Large intestine (tissue), 3 donors: ENCODE results near the gene TRAPPC2. TPM values are rescaled to one million over a fixed set of nuclear protein-coding genes. Genes with fewer than 3 reads are reported as not detected.
A peak's percentile ranks its signal among the peaks of the same experiment; 100 is the strongest.

Experiments used
- DNase-seq, 2 donors: peaks; one replicate each; pipeline versions ENCODE4 v3.0.0 to v3.0.0-alpha.2; 2013
- H3K27ac ChIP-seq: one replicate; pipeline ENCODE4 v1.5.1; 2013; ENCODE audit warnings: low read length
- H3K27me3 ChIP-seq: 2 replicates; pipeline ENCODE4 v1.6.1; 2013; ENCODE audit warnings: low read length; ENCODE audit not compliant: control insufficient read depth, insufficient read depth
- H3K36me3 ChIP-seq: 2 replicates; pipeline ENCODE4 v1.6.1; 2013; ENCODE audit warnings: low read length; ENCODE audit not compliant: control insufficient read depth, insufficient read depth
- H3K4me1 ChIP-seq: one replicate; pipeline ENCODE4 v1.6.1; 2013; ENCODE audit warnings: low read length; ENCODE audit not compliant: control insufficient read depth, insufficient read depth
- H3K4me3 ChIP-seq: one replicate; pipeline ENCODE4 v1.5.1; 2013; ENCODE audit warnings: low read length
- H3K9me3 ChIP-seq: one replicate; pipeline ENCODE4 v1.6.1; 2013; ENCODE audit warnings: mild to moderate bottlenecking, low read depth, low read length, moderate library complexity; ENCODE audit not compliant: control insufficient read depth
- WGBS: methylation state at CpG from one replicate; pipeline ENCODE4 v1.1.5; 2013; ENCODE audit warnings: low lambda C conversion rate; ENCODE audit not compliant: insufficient coverage; 5-methylcytosine and 5-hydroxymethylcytosine counted together
- polyA plus RNA-seq: library from polyadenylated mRNA; unstranded; fragments of 120-200 nt; gene quantifications from one replicate; pipeline ENCODE4 v1.2.1, GENCODE V29; 2013

TRAPPC2 gene
- polyA plus RNA-seq, 1 donor: 14.5 TPM

DNA sequence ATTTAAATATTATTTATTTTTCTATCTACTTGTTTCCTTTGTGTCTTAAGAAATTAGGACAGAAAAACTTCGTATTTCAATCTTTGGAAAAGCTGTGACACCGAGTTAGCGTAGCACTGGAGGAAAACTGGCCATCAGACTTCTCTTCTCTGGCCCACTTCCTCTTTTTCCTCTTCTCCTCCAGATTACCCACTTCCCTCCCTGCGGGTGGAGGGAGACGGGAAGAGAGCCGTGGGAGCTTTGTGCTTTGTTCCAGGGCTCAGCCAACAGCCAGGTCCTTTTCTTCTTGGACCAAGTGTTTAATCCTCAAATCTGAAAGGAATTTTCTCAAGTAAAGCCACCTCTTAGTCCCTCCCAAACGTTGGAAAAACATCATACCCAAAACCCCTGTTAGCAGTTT is 29.9 kb upstream of the TRAPPC2 start:
- Histone ChIP-seq H3K36me3 (peaks cover 42% of the 10 kb centered on the region), H3K4me3 (no peak overlapping the region), H3K4me1 (peaks cover 5% of the 10 kb centered on the region), H3K27ac (peak overlapping the region; percentile 57), H3K27me3 (no peaks in the 10 kb centered on the region), H3K9me3 (no peaks in the 10 kb centered on the region)
- DNase-seq: no peak
- WGBS: 80% methylated on average over 2 of the region's 7 CpGs

DNA sequence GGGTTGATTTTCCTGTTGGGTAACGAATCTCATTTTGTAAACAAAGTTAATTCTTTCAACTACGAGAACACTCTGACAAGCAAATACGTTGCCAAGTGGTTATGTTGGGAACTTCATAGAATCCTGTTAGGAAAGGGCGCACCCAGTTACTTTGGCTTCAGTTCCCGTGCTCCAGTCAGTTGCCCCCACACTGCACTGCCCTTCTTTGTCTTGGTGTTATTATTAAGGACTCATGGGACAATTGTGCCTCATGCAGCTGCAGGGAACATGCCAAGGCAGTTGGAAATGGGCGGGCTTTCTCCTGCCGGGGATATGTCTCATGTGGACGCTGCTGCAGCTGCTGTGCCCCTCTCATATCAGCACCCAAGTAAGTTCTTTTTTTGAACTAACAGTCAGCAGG is 29.1 kb upstream of the TRAPPC2 start:
- Histone ChIP-seq H3K27ac (no peak overlapping the region), H3K36me3 (peaks cover 42% of the 10 kb centered on the region), H3K27me3 (no peaks in the 10 kb centered on the region), H3K4me1 (peaks cover 5% of the 10 kb centered on the region), H3K9me3 (no peaks in the 10 kb centered on the region), H3K4me3 (no peak overlapping the region)
- no CpG with 5 or more reads among the region's 8 CpGs for WGBS
- DNase-seq: no peak

GRCh38 chrX:13761606-13762414 is 27.4 kb upstream of the TRAPPC2 start:
- peak in 1 of 2 donors; percentile 29 for DNase-seq
- no peaks in the 10 kb centered on the region for H3K9me3 ChIP-seq
- H3K27ac ChIP-seq: no peak overlapping the region
- WGBS: no CpG with 5 or more reads among the region's 7 CpGs
- peaks cover 5% of the 10 kb centered on the region for H3K4me1 ChIP-seq
- H3K27me3 ChIP-seq: no peaks in the 10 kb centered on the region
- H3K36me3 ChIP-seq: peaks cover 45% of the 10 kb centered on the region
- H3K4me3 ChIP-seq: no peak overlapping the region

DNA sequence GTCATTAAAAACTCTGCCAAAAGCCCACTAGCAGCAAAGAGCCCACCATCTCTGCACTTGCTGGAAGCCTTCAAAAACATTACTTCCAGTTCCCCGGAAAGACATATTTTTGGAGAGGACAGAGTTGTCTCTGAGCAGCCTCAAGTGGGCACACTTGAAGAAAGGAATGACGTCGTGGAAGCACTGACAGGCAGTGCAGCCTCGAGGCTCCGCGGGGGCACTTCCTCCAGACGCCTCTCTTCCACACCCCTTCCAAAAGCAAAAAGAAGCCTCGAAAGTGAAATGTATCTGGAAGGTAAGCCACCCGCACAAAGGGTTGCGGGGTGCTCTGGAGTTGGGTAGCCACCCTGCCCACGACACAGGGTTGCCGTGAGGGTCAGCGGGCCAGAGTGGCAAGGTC is 26.0 kb upstream of the TRAPPC2 start:
- H3K36me3 ChIP-seq: peaks cover 43% of the 10 kb centered on the region
- no CpG with 5 or more reads among the region's 13 CpGs for WGBS
- no peak overlapping the region for H3K27ac ChIP-seq

DNA sequence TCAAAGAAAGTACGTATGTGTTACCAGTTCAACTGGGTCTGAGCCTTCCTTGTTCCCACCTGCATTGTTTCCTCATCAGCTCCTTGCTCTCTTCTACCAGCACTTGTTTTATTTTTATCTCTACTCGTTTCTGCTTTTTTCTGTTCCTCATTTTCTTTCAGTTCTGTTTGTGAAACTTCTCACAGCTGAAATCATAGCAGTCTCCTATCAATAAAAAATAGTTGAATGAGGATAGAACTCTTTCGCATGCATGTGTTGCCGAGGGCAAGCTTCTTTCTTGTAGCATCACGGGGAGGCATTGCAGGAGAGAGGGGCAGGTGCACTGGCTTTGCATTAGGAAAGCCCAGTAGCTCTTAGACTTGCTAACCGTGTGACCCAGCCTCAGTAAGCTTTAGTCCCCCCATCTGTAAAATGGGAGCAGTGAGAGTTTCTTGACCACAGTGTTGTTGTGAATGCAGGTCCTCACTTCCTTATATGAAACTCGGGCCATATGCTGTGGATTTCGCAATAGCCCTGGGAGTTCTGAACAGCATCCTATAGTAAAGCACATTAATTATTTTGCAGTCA is 24.8 kb upstream of the TRAPPC2 start:
- 86% methylated on average over 1 of the region's 8 CpGs for WGBS
- Histone ChIP-seq H3K27ac (no peak overlapping the region), H3K36me3 (peaks cover 41% of the 10 kb centered on the region)

More for the DNA sequence above, 26.0 kb upstream of the TRAPPC2 start:
- no peaks in the 10 kb centered on the region for H3K27me3 ChIP-seq
- no peak for DNase-seq
- peaks cover 5% of the 10 kb centered on the region for H3K4me1 ChIP-seq
- H3K4me3 ChIP-seq: no peak overlapping the region
- H3K9me3 ChIP-seq: no peaks in the 10 kb centered on the region

DNA sequence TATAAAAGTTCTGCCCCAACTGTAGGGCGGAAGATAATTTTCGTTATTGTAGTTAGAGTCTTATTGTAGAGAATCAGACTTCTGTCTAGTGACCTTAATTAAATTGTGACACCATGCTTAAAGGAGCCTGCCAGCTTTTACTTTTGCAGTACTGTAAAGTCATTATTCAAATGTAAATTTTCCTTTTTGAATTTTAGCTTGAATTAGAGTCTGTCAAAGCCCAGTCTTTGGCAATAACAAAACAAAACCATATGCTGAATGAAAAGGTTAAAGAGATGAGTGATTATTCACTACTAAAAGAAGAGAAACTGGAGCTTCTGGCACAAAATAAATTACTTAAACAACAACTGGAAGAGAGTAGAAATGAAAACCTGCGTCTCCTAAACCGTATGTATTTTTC is 22.0 kb upstream of the TRAPPC2 start:
- Histone ChIP-seq H3K4me1 (no peaks in the 10 kb centered on the region), H3K27ac (no peak overlapping the region), H3K36me3 (peaks cover 38% of the 10 kb centered on the region), H3K27me3 (no peaks in the 10 kb centered on the region), H3K4me3 (no peak overlapping the region), H3K9me3 (no peaks in the 10 kb centered on the region)
- WGBS: no CpG with 5 or more reads among the region's 4 CpGs
- DNase-seq: no peak

More for the DNA sequence above, 24.8 kb upstream of the TRAPPC2 start:
- DNase-seq: no peak
- Histone ChIP-seq H3K27me3 (no peaks in the 10 kb centered on the region), H3K4me1 (no peaks in the 10 kb centered on the region), H3K9me3 (no peaks in the 10 kb centered on the region), H3K4me3 (no peak overlapping the region)

- Histone ChIP-seq H3K27ac (peak overlapping the region; percentile 12), H3K4me1 (no peaks in the 10 kb centered on the region), H3K4me3 (no peak overlapping the region), H3K9me3 (no peaks in the 10 kb centered on the region), H3K27me3 (no peaks in the 10 kb centered on the region), H3K36me3 (peaks cover 33% of the 10 kb centered on the region)
- DNase-seq: no peak
- no CpG with 5 or more reads among the region's 1 CpG for WGBS
These were observed 20.8 kb upstream of the TRAPPC2 start for GRCh38 chrX:13755254-13755653.

GRCh38 chrX:13754765-13755164 is 20.3 kb upstream of the TRAPPC2 start:
- Histone ChIP-seq H3K27ac (peak overlapping the region; percentile 23), H3K4me1 (no peaks in the 10 kb centered on the region), H3K27me3 (no peaks in the 10 kb centered on the region), H3K36me3 (peaks cover 29% of the 10 kb centered on the region), H3K4me3 (no peak overlapping the region), H3K9me3 (no peaks in the 10 kb centered on the region)
- no CpG with 5 or more reads among the region's 1 CpG for WGBS
- peak in 1 of 2 donors; percentile 35 for DNase-seq

GRCh38 chrX:13752646-13753045 is 18.2 kb upstream of the TRAPPC2 start:
- H3K27ac ChIP-seq: no peak overlapping the region
- H3K4me3 ChIP-seq: no peak overlapping the region
- no peaks in the 10 kb centered on the region for H3K27me3 ChIP-seq
- DNase-seq: no peak
- no peaks in the 10 kb centered on the region for H3K4me1 ChIP-seq
- H3K9me3 ChIP-seq: no peaks in the 10 kb centered on the region
- H3K36me3 ChIP-seq: peaks cover 24% of the 10 kb centered on the region
- no CpG with 5 or more reads among the region's 3 CpGs for WGBS

DNA sequence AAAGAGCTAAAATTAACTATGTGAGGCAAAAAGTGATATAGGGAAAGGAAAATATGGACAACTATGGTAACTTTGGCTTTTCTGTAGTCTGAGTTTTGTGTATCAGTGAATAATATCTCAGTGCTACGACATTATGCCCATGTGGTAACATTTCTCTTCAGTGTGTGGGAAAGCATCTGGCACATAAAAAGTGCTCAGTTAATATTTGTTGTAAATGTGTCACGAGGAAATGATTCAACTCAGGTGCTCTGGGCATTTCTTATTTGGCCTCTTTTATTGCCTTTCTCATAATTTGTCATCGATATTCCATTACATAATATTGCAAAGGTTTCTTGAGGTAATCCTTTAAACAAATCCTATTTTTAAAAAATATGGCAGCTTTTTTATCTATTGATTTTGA is 17.7 kb upstream of the TRAPPC2 start:
- no peaks in the 10 kb centered on the region for H3K27me3 ChIP-seq
- DNase-seq: no peak
- H3K9me3 ChIP-seq: no peaks in the 10 kb centered on the region
- no CpG with 5 or more reads among the region's 3 CpGs for WGBS
- H3K27ac ChIP-seq: no peak overlapping the region
- H3K4me3 ChIP-seq: no peak overlapping the region
- H3K36me3 ChIP-seq: peaks cover 25% of the 10 kb centered on the region
- no peaks in the 10 kb centered on the region for H3K4me1 ChIP-seq

DNA sequence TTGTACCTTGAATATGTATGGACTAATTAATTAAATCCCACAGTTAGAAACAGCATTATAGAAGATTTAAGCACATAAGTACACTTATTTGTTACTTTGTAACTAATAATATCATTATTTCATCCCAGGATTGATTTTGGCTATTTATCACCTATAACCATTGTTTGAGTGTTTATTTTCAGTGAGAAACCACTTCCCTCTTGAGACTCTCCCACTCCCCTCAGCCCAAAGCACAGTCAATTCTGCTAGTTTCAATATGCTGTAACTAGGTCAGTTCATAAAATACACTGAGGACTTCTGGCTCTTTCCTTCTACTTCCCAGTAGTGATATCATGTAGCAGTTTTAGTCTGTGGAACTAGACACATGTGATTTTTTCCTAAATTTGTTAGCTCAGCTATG is 16.4 kb upstream of the TRAPPC2 start:
- Histone ChIP-seq H3K4me1 (no peaks in the 10 kb centered on the region), H3K36me3 (peaks cover 23% of the 10 kb centered on the region), H3K27me3 (no peaks in the 10 kb centered on the region), H3K4me3 (no peak overlapping the region), H3K27ac (no peak overlapping the region), H3K9me3 (no peaks in the 10 kb centered on the region)
- DNase-seq: no peak
